IMR-90 (cell line): Measurements from ENCODE around the gene LTB4R2.

Experiments used
- CTCF ChIP-seq: conservative IDR thresholded peaks from 2 replicates; pipeline ENCODE4 v1.5.1; 2012; ENCODE audit warnings: mild to moderate bottlenecking, low read depth, low read length, improper control_type of control experiment
- FOS ChIP-seq: fragments of 150-350 bp; IDR thresholded peaks from 2 replicates; pipeline ENCODE4 v1.6.1; 2016; ENCODE audit warnings: low read depth, low read length
- POLR2A ChIP-seq: IDR thresholded peaks from 2 replicates; pipeline ENCODE4 v1.6.1; 2012; ENCODE audit warnings: mild to moderate bottlenecking, low read depth, low read length
- RFX5 ChIP-seq: IDR thresholded peaks from 2 replicates; pipeline ENCODE4 v1.8.0; 2012; ENCODE audit warnings: low read depth, mild to moderate bottlenecking, low read length, moderate library complexity
- SMC3 ChIP-seq: fragments of 150-350 bp; IDR thresholded peaks from 2 replicates; pipeline ENCODE4 v1.6.1; 2016; ENCODE audit warnings: low read depth, mild to moderate bottlenecking, antibody characterized with exemption, low read length, moderate library complexity

DNA sequence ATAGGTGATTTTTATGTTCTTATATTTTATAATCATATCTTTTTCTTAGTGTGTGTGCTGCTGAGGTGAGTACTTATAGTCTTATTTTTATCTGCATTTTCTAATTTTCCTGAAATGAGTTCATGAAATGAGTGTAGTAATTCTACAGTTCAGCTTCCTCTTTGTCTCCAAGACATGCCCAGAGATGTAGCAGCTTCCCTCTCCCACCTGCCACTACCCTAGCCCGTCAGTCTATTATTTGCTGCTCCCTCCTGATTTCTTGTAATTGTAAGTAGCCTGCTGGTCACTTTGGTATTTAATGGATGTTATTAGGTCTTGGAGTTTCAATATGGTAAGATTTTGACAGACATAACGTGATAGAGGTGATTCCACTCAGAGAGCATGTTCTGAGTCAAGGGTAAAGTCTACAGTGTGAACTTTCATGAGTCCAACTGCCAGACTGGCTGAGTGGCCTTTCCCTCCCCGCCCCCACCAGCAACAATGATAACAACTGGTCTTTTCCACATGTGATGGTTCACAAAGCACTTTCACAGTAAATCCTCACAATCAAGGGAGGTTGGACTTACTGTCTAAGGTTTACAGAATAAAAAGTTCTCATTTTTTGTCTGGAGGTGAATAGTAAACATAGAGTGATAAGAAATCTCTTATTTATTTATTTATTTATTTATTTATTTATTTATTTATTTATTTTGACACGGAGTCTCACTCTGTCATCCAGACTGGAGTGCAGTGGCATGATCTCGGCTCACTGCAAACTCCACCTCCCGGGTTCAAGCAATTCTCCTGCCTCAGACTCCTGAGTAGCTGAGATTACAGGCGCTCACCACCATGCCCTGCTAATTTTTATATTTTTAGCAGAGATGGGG is 34.1 kb downstream of the LTB4R2 start:
- no peak for TF ChIP-seq POLR2A
- TF ChIP-seq CTCF = no peak
- no peak for TF ChIP-seq FOS
- no peak for TF ChIP-seq SMC3
- no peak for TF ChIP-seq RFX5
